ENCODE results near the gene MAPK4.

The MAPK4 gene

DNA sequence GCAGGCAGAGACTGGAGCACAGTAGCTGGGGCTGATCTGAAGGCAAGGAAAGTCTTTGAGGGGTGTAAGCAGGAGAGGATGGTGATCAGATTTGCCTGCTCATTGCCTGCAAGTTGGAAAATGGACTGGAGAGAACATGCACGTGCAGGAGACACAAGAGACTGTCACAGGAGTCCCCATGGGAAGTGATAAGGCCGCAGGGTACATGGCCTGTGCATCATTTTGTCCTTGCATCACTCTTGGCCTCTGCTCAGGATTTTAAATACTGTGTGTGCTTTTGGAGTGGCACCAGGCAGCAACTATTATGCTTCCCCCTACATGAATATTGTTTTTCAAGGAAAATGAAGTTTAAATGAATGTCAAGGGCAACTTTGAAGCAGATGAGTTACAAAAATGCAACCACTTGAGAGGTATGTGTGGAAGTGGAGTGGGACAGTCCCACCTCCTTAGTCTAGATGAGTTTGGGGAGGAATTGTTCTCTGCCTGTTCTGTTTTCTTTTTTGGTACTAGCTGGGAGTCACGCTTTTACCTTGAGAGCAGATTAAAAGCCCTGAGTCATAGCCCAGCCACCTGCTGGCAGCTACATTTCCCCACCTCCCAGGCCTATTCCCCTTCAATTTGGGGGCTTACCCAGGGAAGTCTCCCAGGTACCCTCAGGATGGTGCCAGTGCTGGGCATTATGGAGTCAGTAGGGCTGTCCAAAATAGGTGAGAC, 19.3 kb downstream of the MAPK4 start:
- TF ChIP-seq CTCF (IDR thresholded peaks at IDR 0.05; ENCODE audit: borderline replicate concordance, insufficient read depth, low read depth, low read length): no peak
- H3K4me3 ChIP-seq (ENCODE audit: low read depth, low read length): no peak overlapping the region

DNA sequence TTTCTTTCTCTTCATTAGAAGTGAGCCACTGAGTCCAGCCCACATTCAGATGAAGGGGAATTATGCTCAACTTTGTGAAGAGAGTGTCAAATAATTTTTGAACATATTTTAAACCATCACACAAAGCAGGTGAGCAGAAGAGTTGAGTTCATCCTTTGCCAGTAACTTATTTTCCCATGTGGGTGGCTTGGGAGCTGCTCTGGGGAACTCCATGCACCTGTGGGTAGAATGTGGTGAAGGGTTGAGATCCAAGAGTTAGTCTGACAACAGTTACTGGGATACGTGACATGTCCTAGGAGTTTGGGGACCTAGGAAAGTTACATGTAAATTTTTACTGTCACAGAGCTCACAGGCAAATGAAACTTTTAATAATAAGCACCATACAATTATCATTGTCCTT, 21.6 kb downstream of the MAPK4 start:
- no peak overlapping the region for H3K4me3 ChIP-seq (ENCODE audit: low read depth, low read length)
- TF ChIP-seq CTCF (IDR thresholded peaks at IDR 0.05; ENCODE audit: borderline replicate concordance, insufficient read depth, low read depth, low read length): no peak

DNA sequence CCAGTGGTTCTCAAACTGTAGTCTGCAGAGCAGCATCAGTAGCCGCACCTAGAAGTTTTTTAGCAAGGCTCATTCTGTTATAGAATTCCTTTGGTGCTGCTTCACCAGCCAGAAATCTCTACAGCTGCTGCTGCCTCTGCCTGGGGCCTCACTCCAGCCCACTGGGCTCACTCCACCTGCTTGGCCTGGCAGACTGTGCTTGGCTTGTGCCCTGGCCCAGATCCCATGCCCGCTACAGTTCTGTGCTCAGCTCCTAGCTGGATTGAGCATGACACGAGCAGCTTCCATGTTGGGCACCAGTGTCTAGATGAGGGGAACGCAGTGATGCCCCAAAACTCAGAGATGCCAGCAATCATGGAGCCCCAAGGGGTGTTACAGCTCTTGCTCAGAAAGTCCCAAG, 22.6 kb downstream of the MAPK4 start:
- TF ChIP-seq CTCF (IDR thresholded peaks at IDR 0.05; ENCODE audit: borderline replicate concordance, insufficient read depth, low read depth, low read length): no peak
- H3K4me3 ChIP-seq (ENCODE audit: low read depth, low read length): no peak overlapping the region

- no peak overlapping the region for H3K4me3 ChIP-seq (ENCODE audit: low read depth, low read length)
- no peak for TF ChIP-seq CTCF (IDR thresholded peaks at IDR 0.05; ENCODE audit: borderline replicate concordance, insufficient read depth, low read depth, low read length)
Observed at GRCh38 chr18:50586710-50587109, 26.8 kb downstream of the MAPK4 start.

- H3K4me3 ChIP-seq (ENCODE audit: low read depth, low read length): no peak overlapping the region
- TF ChIP-seq CTCF (IDR thresholded peaks at IDR 0.05; ENCODE audit: borderline replicate concordance, insufficient read depth, low read depth, low read length): no peak
Observed at GRCh38 chr18:50590593-50590992, 30.7 kb downstream of the MAPK4 start.

DNA sequence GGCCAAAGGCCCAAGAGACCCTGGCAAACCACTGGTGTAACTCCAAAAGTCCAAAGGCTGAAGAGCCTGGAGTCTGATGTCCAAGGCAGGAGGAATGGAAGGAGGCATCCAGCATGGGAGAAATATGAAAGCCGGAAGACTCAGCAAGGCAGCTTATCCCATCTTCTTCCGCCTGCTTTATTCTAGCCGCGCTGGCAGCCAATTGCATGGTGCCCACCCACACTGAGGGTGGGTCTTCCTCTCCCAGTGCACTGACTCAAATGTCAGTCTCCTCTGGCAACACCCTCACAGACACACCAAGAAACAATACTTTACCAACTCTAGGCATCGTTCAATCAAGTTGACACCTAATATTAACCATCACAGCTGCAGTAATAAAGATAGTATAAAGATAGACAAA, 34.1 kb downstream of the MAPK4 start:
- no peak overlapping the region for H3K4me3 ChIP-seq (ENCODE audit: low read depth, low read length)
- no peak for TF ChIP-seq CTCF (IDR thresholded peaks at IDR 0.05; ENCODE audit: borderline replicate concordance, insufficient read depth, low read depth, low read length)

GRCh38 chr18:50594942-50595341, 35.1 kb downstream of the MAPK4 start:
- TF ChIP-seq CTCF (IDR thresholded peaks at IDR 0.05; ENCODE audit: borderline replicate concordance, insufficient read depth, low read depth, low read length): no peak
- no peak overlapping the region for H3K4me3 ChIP-seq (ENCODE audit: low read depth, low read length)
